ENCODE measurements around the gene VTI1B. TPM values are rescaled to one million over a fixed set of nuclear protein-coding genes. Genes with fewer than 3 reads are reported as not detected.
"Not testable (repeated sequence)": the region's sequence is repeated elsewhere in the genome, so short reads cannot be mapped to it uniquely, and the experiment has no call there.

VTI1B gene
- total RNA-seq, 1 donor from 2014 or later: 64.3 TPM

GRCh38 chr14:67633451-67634147 lies 40.8 kb downstream of the VTI1B start:
- no peak for TF ChIP-seq CTCF (IDR thresholded peaks at IDR 0.05; ENCODE audit: insufficient read depth, low read length, poor library complexity, severe bottlenecking)
- no peaks in the 10 kb centered on the region for H3K27me3 ChIP-seq (ENCODE audit: control insufficient read depth, insufficient read depth, low read length)
- no peak overlapping the region for H3K4me3 ChIP-seq (ENCODE audit: low read depth, low read length)
- H3K36me3 ChIP-seq (ENCODE audit: control insufficient read depth, insufficient read depth, low read length): no peaks in the 10 kb centered on the region
- no peak for DNase-seq (ENCODE audit: low read depth)

GRCh38 chr14:67630938-67631337 lies 43.5 kb downstream of the VTI1B start:
- DNase-seq (ENCODE audit: low read depth): no peak
- TF ChIP-seq CTCF (IDR thresholded peaks at IDR 0.05; ENCODE audit: insufficient read depth, low read length, poor library complexity, severe bottlenecking): no peak
- H3K27me3 ChIP-seq (ENCODE audit: control insufficient read depth, insufficient read depth, low read length): no peaks in the 10 kb centered on the region
- no peak overlapping the region for H3K4me3 ChIP-seq (ENCODE audit: low read depth, low read length)
- H3K36me3 ChIP-seq (ENCODE audit: control insufficient read depth, insufficient read depth, low read length): no peaks in the 10 kb centered on the region

- no peak for TF ChIP-seq CTCF (IDR thresholded peaks at IDR 0.05; ENCODE audit: insufficient read depth, low read length, poor library complexity, severe bottlenecking)
- H3K4me3 ChIP-seq (ENCODE audit: low read depth, low read length): no peak overlapping the region
- no peaks in the 10 kb centered on the region for H3K36me3 ChIP-seq (ENCODE audit: control insufficient read depth, insufficient read depth, low read length)
- DNase-seq (ENCODE audit: low read depth): no peak
- no peaks in the 10 kb centered on the region for H3K27me3 ChIP-seq (ENCODE audit: control insufficient read depth, insufficient read depth, low read length)
Measured at GRCh38 chr14:67630186-67630585, 44.2 kb downstream of the VTI1B start.

GRCh38 chr14:67627519-67627918 lies 46.9 kb downstream of the VTI1B start:
- Histone ChIP-seq H3K27me3 (ENCODE audit: control insufficient read depth, insufficient read depth, low read length) (no peaks in the 10 kb centered on the region), H3K36me3 (ENCODE audit: control insufficient read depth, insufficient read depth, low read length) (no peaks in the 10 kb centered on the region), H3K4me3 (ENCODE audit: low read depth, low read length) (no peak overlapping the region)
- TF ChIP-seq CTCF (IDR thresholded peaks at IDR 0.05; ENCODE audit: insufficient read depth, low read length, poor library complexity, severe bottlenecking): no peak
- DNase-seq (ENCODE audit: low read depth): no peak

GRCh38 chr14:67626131-67626530 lies 48.3 kb downstream of the VTI1B start:
- not testable (repeated sequence) for DNase-seq (ENCODE audit: low read depth); H3K27me3 ChIP-seq (ENCODE audit: control insufficient read depth, insufficient read depth, low read length); H3K4me3 ChIP-seq (ENCODE audit: low read depth, low read length); H3K36me3 ChIP-seq (ENCODE audit: control insufficient read depth, insufficient read depth, low read length)

- DNase-seq (ENCODE audit: low read depth): no peak
- TF ChIP-seq CTCF (IDR thresholded peaks at IDR 0.05; ENCODE audit: insufficient read depth, low read length, poor library complexity, severe bottlenecking): no peak
- Histone ChIP-seq H3K36me3 (ENCODE audit: control insufficient read depth, insufficient read depth, low read length) (no peaks in the 10 kb centered on the region), H3K27me3 (ENCODE audit: control insufficient read depth, insufficient read depth, low read length) (no peaks in the 10 kb centered on the region), H3K4me3 (ENCODE audit: low read depth, low read length) (no peak overlapping the region)
Measured at GRCh38 chr14:67623114-67623513, 51.3 kb downstream of the VTI1B start.

Measured in kidney epithelial cell (primary cell).